Activated naive CD4-positive, alpha-beta T cell treated with anti-CD3 and anti-CD28 coated beads, Interleukin-2, amount 10 ng/mL, durations not matched to agents 7 days and 5 days (primary cell): Measurements from ENCODE around the gene SUMF2.
A peak's percentile ranks its signal among the peaks of the same experiment; 100 is the strongest.
"Not testable (repeated sequence)": the region's sequence is repeated elsewhere in the genome, so short reads cannot be mapped to it uniquely, and the experiment has no call there.

Source experiments
- CTCF ChIA-PET: fragments of 350-600 bp; sonication (Branson Sonifier 250); formaldehyde crosslinking; loops from one replicate; lab custom pipeline; 2021; ENCODE audit warnings: antibody characterized with exemption; lab: Charles Lee
- DNase-seq: peaks from one replicate; pipeline ENCODE4 v3.0.0-alpha.2; 2020
- H3K27ac Mint-ChIP-seq: one replicate; pipeline ENCODE4 v1.8.0; 2021; ENCODE audit warnings: mild to moderate bottlenecking, moderate library complexity, mixed read lengths
- H3K27me3 Mint-ChIP-seq: one replicate; pipeline ENCODE4 v1.8.0; 2021; ENCODE audit warnings: mild to moderate bottlenecking, mixed read lengths
- H3K36me3 Mint-ChIP-seq: one replicate; pipeline ENCODE4 v1.8.0; 2021; ENCODE audit warnings: mixed read lengths
- H3K4me1 Mint-ChIP-seq: one replicate; pipeline ENCODE4 v1.8.0; 2021; ENCODE audit warnings: mixed read lengths
- H3K4me3 Mint-ChIP-seq: one replicate; pipeline ENCODE4 v1.8.0; 2021; ENCODE audit warnings: mild to moderate bottlenecking, moderate library complexity, mixed read lengths
- H3K9me3 Mint-ChIP-seq: one replicate; pipeline ENCODE4 v1.8.0; 2021; ENCODE audit warnings: mixed read lengths

Gene SUMF2

GRCh38 chr7:56047446-56048116 lies 16.5 kb upstream of the SUMF2 start:
- DNase-seq, H3K4me3 Mint-ChIP-seq, CTCF ChIA-PET, H3K27me3 Mint-ChIP-seq, H3K27ac Mint-ChIP-seq, H3K36me3 Mint-ChIP-seq, H3K9me3 Mint-ChIP-seq: not testable (repeated sequence)
- peaks cover 24% of the 10 kb centered on the region for H3K4me1 Mint-ChIP-seq

DNA sequence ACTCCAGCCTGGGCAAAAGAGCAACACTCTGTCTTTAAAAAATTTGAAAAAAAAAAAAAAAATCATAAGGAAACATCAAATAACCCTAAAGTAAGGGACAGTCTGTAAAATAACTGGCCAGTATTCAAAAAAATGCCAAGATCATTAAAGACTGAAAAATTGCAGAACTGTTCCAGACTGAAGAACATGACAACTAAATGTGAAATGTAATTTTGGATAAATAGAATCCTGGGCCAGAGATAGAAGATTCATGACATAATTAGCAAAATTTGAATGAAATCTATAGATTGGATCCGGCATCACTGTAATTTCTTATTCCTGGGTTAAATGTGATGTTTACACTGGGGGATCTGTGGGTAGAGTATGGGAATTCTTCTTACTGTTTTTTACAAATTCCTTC lies 15.8 kb upstream of the SUMF2 start:
- Mint-ChIP-seq H3K27ac (no peak overlapping the region), H3K27me3 (no peaks in the 10 kb centered on the region), H3K4me3 (no peak overlapping the region), H3K36me3 (peaks cover 7% of the 10 kb centered on the region), H3K4me1 (peaks cover 30% of the 10 kb centered on the region), H3K9me3 (no peaks in the 10 kb centered on the region)
- DNase-seq, result no peak
- CTCF ChIA-PET, result interaction anchor here (0.7 kb wide), 1 partner anchor 45 kb away, joined by 3 read pairs; no protein-coding TSS in a partner anchor

- Mint-ChIP-seq H3K4me1 (peaks cover 35% of the 10 kb centered on the region), H3K36me3 (peaks cover 11% of the 10 kb centered on the region)
- H3K9me3 Mint-ChIP-seq, DNase-seq, H3K4me3 Mint-ChIP-seq, H3K27me3 Mint-ChIP-seq, H3K27ac Mint-ChIP-seq: not testable (repeated sequence)
- CTCF ChIA-PET, result interaction anchor here (0.7 kb wide), 1 partner anchor 45 kb away, joined by 3 read pairs; no protein-coding TSS in a partner anchor
These were observed 15.3 kb upstream of the SUMF2 start for GRCh38 chr7:56048763-56049162.

DNA sequence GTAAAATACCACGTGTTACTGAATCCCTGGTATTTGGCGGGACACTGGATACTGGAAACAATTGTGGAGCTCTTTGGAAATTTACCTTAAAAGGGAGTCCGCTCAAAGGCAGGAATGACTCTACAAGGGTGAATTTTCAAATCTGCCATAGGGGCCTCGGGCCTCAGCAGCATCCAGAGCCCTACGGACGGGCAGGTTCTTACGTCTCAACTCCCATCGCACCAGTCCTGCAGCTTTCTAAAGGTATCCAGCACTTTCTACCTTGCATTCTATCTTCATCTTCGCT lies 13.1 kb upstream of the SUMF2 start:
- Mint-ChIP-seq H3K27ac (peak overlapping the region; percentile 90), H3K27me3 (no peaks in the 10 kb centered on the region), H3K4me3 (peak overlapping the region; percentile 95), H3K36me3 (peaks cover 28% of the 10 kb centered on the region), H3K4me1 (peaks cover 52% of the 10 kb centered on the region), H3K9me3 (no peaks in the 10 kb centered on the region)
- no peak for DNase-seq
- CTCF ChIA-PET, result interaction anchor here (1.1 to 1.3 kb wide), 4 partner anchors 14 to 96 kb away, joined by 3 to 7 read pairs (median 4); no protein-coding TSS in a partner anchor

GRCh38 chr7:56051339-56052191 lies 12.5 kb upstream of the SUMF2 start, which contains the start of the genes CCT6A and PSPH:
Gene CCT6A (plus strand): TSS chr7:56051765. CDS start chr7:56051849, 84 bp downstream.
Gene PSPH (minus strand): TSS chr7:56051444. CDS start chr7:56021212, 30,232 bp downstream.
- Mint-ChIP-seq H3K4me3 (peak within 1 kb of the TSS; percentile 95), H3K27me3 (no peaks in the 10 kb centered on the region), H3K9me3 (no peaks in the 10 kb centered on the region), H3K4me1 (peaks cover 55% of the 10 kb centered on the region), H3K36me3 (peaks cover 32% of the 10 kb centered on the region), H3K27ac (peak within 1 kb of the TSS; percentile 90)
- peak; percentile 94 for DNase-seq
- CTCF ChIA-PET, result interaction anchor here (0.8 to 1.3 kb wide), 5 partner anchors 14 to 410 kb away, joined by 3 to 7 read pairs (median 3); no protein-coding TSS in a partner anchor

DNA sequence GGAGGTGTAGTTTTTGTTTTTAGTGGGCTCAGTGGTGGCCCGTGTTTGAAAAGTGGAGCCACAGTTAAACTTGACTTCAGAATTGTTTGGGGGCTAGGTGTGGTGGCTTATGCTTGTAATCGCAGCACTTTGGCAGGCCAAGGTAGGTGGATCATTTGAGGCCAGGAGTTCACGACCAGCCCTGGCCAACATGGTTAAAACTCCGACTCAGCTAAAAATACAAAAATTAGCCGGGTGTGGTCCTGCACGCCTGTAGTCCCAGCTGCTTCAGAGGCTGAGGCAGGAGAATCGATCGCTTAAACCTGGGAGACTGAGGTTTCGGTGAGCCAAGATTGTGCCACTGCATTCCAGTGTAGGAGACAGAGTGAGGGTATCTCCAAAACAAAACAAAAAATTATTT lies 10.7 kb upstream of the SUMF2 start:
- Mint-ChIP-seq H3K4me1 (peaks cover 56% of the 10 kb centered on the region), H3K36me3 (peaks cover 43% of the 10 kb centered on the region), H3K9me3 (no peaks in the 10 kb centered on the region), H3K27ac (no peak overlapping the region), H3K4me3 (peak overlapping the region; percentile 71), H3K27me3 (no peaks in the 10 kb centered on the region)
- CTCF ChIA-PET, result interaction anchor here (1.3 kb wide), 1 partner anchor 11 kb away, joined by 3 read pairs; the partner anchor contains the start of gene SUMF2
- no peak for DNase-seq

- no peak for DNase-seq
- Mint-ChIP-seq H3K27ac (no peak overlapping the region), H3K4me3 (peak overlapping the region; percentile 43), H3K27me3 (no peaks in the 10 kb centered on the region), H3K36me3 (peaks cover 47% of the 10 kb centered on the region), H3K4me1 (peaks cover 52% of the 10 kb centered on the region), H3K9me3 (no peaks in the 10 kb centered on the region)
- CTCF ChIA-PET, result interaction anchor here (0.8 to 1.3 kb wide), 2 partner anchors 9 to 10 kb away, joined by 3 read pairs; partner anchors contain the start of gene SUMF2
These were observed 10.1 kb upstream of the SUMF2 start for GRCh38 chr7:56053993-56054392.

DNA sequence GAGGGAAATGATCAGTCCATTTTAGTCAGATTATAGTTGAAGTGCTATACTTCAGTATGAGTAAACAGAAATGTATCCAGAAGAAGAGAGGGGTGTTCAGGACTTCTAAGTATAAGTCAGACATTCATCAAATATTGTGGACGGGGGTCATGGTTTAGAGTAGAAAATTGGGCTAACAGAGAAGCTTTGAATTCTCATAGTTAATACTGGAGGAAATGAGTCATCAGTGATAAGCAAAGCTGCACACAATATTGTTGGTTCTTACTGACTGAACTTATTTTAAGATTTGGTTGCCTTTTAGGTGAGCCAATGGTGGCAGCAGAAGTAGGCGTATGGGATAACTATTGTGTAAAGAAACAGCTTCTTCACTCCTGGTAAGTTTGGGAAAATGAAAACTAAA lies 1.7 kb upstream of the SUMF2 start:
- CTCF ChIA-PET, result interaction anchor here (0.9 kb wide), 1 partner anchor 8 kb away, joined by 3 read pairs; no protein-coding TSS in a partner anchor
- Mint-ChIP-seq H3K36me3 (peaks cover 53% of the 10 kb centered on the region), H3K27me3 (no peaks in the 10 kb centered on the region), H3K4me1 (peaks cover 42% of the 10 kb centered on the region), H3K27ac (peak overlapping the region; percentile 68), H3K4me3 (no peak overlapping the region), H3K9me3 (no peaks in the 10 kb centered on the region)
- DNase-seq, result no peak

- H3K27me3 Mint-ChIP-seq, result no peaks in the 10 kb centered on the region
- no peaks in the 10 kb centered on the region for H3K9me3 Mint-ChIP-seq
- H3K4me3 Mint-ChIP-seq, result peak overlapping the region; percentile 90
- CTCF ChIA-PET, result interaction anchor here (1.0 to 2.5 kb wide), 2 partner anchors 10 to 11 kb away, joined by 3 to 14 read pairs; no protein-coding TSS in a partner anchor
- DNase-seq, result no peak
- H3K27ac Mint-ChIP-seq, result peak overlapping the region; percentile 97
- H3K36me3 Mint-ChIP-seq, result peaks cover 47% of the 10 kb centered on the region
- H3K4me1 Mint-ChIP-seq, result peaks cover 39% of the 10 kb centered on the region
These were observed 595 bp upstream of the SUMF2 start for GRCh38 chr7:56063500-56063881.

- CTCF ChIA-PET, result interaction anchor here (1.0 to 2.5 kb wide), 2 partner anchors 8 to 32 kb away, joined by 4 to 14 read pairs; no protein-coding TSS in a partner anchor
- H3K4me3 Mint-ChIP-seq, H3K27me3 Mint-ChIP-seq, H3K9me3 Mint-ChIP-seq, DNase-seq, H3K27ac Mint-ChIP-seq: not testable (repeated sequence)
- Mint-ChIP-seq H3K4me1 (peaks cover 33% of the 10 kb centered on the region), H3K36me3 (peaks cover 41% of the 10 kb centered on the region)
These were observed 2.3 kb downstream of the SUMF2 start for GRCh38 chr7:56066376-56066775.

DNA sequence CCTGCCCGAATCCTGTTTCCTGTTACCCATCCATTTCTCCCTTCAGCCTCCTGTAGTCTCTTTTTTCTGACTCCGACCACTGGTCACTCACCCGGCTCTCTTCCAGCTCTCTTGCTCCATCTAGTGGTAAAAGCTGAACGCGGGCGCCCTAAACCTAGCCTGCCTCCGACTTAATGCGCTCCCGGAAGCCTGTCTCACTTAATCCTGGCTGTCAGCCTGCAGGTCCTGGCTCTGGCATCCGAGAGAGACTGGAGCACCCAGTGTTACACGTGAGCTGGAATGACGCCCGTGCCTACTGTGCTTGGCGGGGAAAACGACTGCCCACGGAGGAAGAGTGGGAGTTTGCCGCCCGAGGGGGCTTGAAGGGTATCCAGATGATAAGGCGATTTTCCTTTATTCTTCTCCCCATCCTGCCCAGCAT lies 10.3 kb downstream of the SUMF2 start:
- H3K36me3 Mint-ChIP-seq, result peaks cover 33% of the 10 kb centered on the region
- CTCF ChIA-PET, result interaction anchor here (0.7 to 3.8 kb wide), 17 partner anchors 9 to 550 kb away, joined by 3 to 41 read pairs (median 3); partner anchors contain the start of gene SUMF2
- DNase-seq, result peak; percentile 71
- no peaks in the 10 kb centered on the region for H3K27me3 Mint-ChIP-seq
- no peak overlapping the region for H3K4me3 Mint-ChIP-seq
- peaks cover 5% of the 10 kb centered on the region for H3K4me1 Mint-ChIP-seq
- H3K9me3 Mint-ChIP-seq, result no peaks in the 10 kb centered on the region
- peak overlapping the region; percentile 33 for H3K27ac Mint-ChIP-seq

DNA sequence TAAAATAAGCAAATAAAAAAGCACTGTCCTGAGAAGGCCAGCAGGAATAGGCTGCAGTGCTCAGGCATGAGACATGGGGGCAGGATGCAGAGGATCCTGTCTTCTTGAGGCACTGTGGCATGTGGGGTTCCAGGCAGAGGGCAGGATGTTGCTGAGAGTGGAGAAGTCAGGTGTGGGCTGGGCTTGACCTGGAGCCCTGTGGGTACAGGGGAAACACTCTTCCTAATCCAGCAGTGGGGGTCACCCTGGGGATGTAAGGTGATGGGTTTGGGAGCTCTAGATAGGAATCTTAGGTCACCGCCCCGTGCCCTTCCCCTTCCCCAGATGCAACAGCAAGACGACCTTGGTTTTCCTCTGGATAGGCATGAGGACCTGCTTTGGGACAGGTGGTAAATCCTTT lies 13.6 kb downstream of the SUMF2 start:
- Mint-ChIP-seq H3K9me3 (no peaks in the 10 kb centered on the region), H3K27ac (no peak overlapping the region), H3K36me3 (peaks cover 42% of the 10 kb centered on the region), H3K4me1 (peaks cover 5% of the 10 kb centered on the region), H3K4me3 (no peak overlapping the region), H3K27me3 (no peaks in the 10 kb centered on the region)
- no peak for DNase-seq
- CTCF ChIA-PET, result interaction anchor here (1.5 kb wide), 1 partner anchor 13 kb away, joined by 3 read pairs; the partner anchor contains the start of gene SUMF2

GRCh38 chr7:56078196-56078595 lies 14.1 kb downstream of the SUMF2 start:
- H3K27me3 Mint-ChIP-seq, result no peaks in the 10 kb centered on the region
- no peak overlapping the region for H3K4me3 Mint-ChIP-seq
- H3K4me1 Mint-ChIP-seq, result peaks cover 5% of the 10 kb centered on the region
- no peak overlapping the region for H3K27ac Mint-ChIP-seq
- CTCF ChIA-PET, result interaction anchor here (1.5 kb wide), 1 partner anchor 14 kb away, joined by 3 read pairs; the partner anchor contains the start of gene SUMF2
- peaks cover 38% of the 10 kb centered on the region for H3K36me3 Mint-ChIP-seq
- DNase-seq, result no peak
- no peaks in the 10 kb centered on the region for H3K9me3 Mint-ChIP-seq
